LNCaP clone FGC (cell line): Measurements from ENCODE around the gene PPL.

ENCODE experiments used
- DNase-seq: peaks from one replicate; pipeline ENCODE4 v3.0.0-alpha.2; 2011; ENCODE audit warnings: low read depth
- H3K4me3 ChIP-seq: 2 replicates; pipeline ENCODE4 v1.5.1; 2011; ENCODE audit warnings: mild to moderate bottlenecking, low read depth, low read length, control low read depth
- TF ChIP-seq, protein P1 (sequence below): IDR thresholded peaks from 2 replicates; pipeline ENCODE4 v1.5.1; 2012; ENCODE audit warnings: mild to moderate bottlenecking; ENCODE audit not compliant: control insufficient read depth, insufficient read depth; ENCODE audit errors: extremely low read depth

Gene PPL

DNA sequence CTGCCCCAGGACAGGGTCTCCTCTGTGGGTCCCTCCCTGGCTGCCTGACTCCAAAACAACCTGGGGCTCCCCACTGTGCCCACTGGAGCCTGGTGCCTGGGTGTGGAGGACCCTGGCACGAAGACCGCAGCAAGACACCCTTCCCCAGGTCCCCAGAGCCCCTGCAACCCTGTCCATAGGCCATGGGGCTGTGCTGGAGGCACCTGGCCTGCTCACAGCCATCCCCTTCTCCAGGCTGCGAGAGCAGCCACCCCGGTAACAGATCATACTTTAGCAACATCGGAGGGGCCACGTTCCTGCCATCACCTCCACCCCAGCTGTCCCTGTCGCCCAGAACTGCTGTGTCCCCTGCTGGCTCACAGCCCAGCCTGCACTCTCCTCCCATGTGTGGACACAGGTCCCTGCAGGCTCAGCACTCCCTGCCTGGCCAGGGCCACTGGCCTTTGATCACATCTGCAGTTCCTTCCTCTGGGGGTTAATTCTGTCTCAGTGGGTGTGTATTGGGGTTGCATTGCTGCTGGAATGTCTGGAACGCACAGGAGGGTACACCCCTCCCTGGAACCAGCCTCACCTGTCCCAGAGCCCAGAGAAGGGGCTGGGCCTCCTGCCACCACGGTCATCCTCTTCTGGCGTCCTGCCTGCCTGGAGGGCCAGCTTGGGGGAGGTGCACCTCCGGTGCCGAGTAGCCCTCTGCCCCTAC lies 12.2 kb downstream of the PPL start:
- no peak for DNase-seq
- H3K4me3 ChIP-seq, result no peak overlapping the region
- TF ChIP-seq, protein P1, sequence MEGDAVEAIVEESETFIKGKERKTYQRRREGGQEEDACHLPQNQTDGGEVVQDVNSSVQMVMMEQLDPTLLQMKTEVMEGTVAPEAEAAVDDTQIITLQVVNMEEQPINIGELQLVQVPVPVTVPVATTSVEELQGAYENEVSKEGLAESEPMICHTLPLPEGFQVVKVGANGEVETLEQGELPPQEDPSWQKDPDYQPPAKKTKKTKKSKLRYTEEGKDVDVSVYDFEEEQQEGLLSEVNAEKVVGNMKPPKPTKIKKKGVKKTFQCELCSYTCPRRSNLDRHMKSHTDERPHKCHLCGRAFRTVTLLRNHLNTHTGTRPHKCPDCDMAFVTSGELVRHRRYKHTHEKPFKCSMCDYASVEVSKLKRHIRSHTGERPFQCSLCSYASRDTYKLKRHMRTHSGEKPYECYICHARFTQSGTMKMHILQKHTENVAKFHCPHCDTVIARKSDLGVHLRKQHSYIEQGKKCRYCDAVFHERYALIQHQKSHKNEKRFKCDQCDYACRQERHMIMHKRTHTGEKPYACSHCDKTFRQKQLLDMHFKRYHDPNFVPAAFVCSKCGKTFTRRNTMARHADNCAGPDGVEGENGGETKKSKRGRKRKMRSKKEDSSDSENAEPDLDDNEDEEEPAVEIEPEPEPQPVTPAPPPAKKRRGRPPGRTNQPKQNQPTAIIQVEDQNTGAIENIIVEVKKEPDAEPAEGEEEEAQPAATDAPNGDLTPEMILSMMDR, result no peak

DNA sequence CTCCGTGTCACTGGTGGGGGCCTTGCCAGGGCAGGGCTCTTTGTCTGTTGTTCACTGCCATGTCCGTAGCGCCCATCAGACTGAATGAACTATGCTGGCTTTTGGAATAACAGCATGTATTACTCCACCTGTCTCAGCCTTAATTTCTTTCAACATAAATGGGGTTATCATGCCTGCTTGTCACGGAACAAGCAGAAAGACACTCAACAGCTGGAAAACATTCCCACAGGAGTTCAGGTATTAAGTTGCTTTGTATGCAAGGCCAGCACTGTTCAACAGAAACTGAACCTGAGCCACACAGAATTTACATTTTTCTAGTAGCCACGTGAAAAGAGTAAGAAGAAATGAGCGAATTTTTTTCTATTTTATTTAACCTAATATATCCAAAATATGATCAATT lies 13.1 kb downstream of the PPL start:
- no peak overlapping the region for H3K4me3 ChIP-seq
- TF ChIP-seq, protein P1, result no peak
- no peak for DNase-seq

DNA sequence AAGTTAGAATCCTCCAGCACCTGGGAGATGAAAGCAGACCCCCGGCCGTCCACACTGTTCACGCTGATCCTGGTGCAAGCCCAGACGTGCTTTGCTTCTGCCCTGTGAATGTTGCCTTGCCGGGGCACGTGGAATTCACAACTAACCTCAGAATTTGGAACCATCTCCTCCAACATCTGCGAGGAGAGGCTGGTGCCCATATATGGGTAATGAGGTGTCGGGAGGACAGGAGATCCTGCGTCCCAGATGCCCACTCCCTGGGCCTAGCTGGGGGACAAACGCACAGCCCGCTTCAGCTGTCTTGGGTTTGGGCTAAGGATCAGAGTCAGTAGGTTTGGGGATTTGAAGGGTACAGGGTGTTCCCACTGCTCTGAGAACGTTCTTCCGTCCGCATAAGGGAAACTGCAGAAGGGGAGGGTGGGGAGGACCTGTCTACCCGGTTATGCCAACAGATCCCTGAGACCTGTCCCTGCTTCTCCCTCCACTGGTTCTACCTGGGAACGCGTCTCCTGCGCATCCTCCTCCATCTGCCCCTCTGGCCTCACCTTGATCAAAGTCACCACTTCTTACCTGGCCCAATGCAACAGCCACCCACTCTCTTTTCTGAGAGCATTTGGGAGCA lies 14.1 kb downstream of the PPL start:
- H3K4me3 ChIP-seq, result no peak overlapping the region
- no peak for DNase-seq
- TF ChIP-seq, protein P1, result no peak

DNA sequence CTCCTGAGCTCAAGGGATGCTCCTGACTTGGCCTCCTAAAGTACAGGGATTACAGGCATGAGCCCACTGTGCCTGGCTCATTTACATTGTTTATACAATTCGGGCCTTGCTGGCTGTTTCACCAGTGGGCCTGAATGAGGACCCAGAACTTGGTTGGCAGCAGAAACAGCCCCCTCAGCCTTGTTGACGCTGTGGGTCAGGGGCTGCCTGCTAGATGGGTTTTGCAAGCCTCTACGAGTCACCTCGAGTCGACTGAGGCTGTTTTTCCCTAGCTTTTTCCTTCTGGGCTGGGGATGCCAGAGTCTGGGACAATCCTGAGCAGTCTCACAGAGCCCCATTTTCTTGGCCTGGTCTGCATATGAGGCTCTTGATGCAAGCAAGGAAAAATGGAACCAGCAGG lies 16.1 kb downstream of the PPL start:
- no peak for DNase-seq
- H3K4me3 ChIP-seq, result no peak overlapping the region
- TF ChIP-seq, protein P1, result no peak

DNA sequence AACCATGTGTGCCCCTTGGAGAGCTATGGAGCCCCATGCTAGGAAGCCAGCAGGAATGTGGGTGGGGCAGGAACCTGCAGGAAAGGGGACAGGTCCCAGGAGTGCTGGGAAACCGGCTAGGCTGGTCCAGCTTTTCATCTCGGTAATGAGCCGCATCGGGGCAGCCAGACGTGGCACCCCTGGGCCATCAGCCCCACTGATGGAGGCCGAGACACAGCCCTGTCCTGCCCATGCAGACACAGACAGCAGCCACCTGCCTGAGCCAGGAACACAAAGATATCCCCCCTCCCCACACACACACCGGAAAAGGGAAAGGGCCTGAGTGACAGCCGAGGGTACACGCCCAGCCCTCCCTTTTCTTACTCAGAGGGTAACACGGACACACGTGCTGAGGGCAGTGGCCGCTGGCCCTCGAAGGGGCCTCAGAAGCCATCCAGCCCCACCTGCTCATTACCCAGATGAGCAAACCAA lies 18.1 kb downstream of the PPL start:
- TF ChIP-seq, protein P1, result no peak
- no peak for DNase-seq
- H3K4me3 ChIP-seq, result no peak overlapping the region

GRCh38 chr16:4917117-4917516 lies 19.8 kb downstream of the PPL start:
- no peak for DNase-seq
- TF ChIP-seq, protein P1, result no peak
- no peak overlapping the region for H3K4me3 ChIP-seq
